GM21367 (cell line): ENCODE results near the gene CLSTN2.

ENCODE experiments used
- ATAC-seq: cut with Tn5 transposase; IDR thresholded peaks from one replicate; pipeline ENCODE4 v1.9.1; 2021; ENCODE audit not compliant: unreplicated experiment

The CLSTN2 gene

GRCh38 chr3:140268610-140269009 lies 333.6 kb downstream of the CLSTN2 start:
- no peak for ATAC-seq

DNA sequence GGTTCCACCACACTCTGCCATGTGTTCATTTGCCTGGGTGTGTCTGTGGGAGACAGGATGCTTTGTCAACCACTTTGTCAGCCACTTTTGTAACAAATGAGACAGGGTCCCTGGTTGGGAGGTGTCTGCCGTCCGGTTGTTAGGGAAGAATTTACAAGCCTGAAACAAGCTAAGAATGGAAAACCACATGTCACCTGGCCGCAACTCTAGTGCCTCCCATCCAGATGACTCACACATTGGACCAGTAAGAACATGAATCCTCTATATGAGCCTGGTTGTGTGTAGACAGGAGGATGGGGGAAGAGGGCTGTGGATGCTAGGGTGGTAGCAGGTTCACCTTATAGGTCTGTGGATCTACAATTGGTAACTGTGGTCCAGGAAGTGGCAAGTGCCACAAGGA lies 335.3 kb downstream of the CLSTN2 start:
- no peak for ATAC-seq

- ATAC-seq = no peak
These were observed 338.7 kb downstream of the CLSTN2 start for GRCh38 chr3:140273542-140274195.

GRCh38 chr3:140274429-140274828 lies 339.4 kb downstream of the CLSTN2 start:
- ATAC-seq = no peak

- ATAC-seq = no peak
These were observed 341.7 kb downstream of the CLSTN2 start for GRCh38 chr3:140276703-140277102.

GRCh38 chr3:140277886-140278285 lies 342.9 kb downstream of the CLSTN2 start:
- no peak for ATAC-seq

GRCh38 chr3:140284372-140284771 lies 349.4 kb downstream of the CLSTN2 start:
- no peak for ATAC-seq

GRCh38 chr3:140285380-140285779 lies 350.4 kb downstream of the CLSTN2 start:
- ATAC-seq = no peak

DNA sequence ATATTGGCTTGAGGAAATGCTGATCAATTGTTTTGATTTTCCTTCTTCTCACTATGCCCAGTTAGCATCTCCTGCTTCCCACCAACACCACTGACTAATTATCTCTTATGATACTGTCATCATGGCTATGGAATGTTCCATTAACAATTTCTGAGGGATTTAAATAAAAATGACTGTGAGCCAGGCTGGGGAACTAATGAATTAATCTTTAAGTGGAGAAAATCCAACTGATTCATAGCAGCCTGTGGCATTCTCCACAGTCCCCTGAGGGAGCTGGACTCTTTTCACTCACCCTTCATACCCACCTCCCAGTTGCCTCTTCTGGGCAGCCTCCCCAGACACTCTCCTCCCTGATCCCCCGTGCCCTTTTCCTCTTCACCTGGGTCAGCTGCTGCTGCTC lies 353.6 kb downstream of the CLSTN2 start:
- ATAC-seq = no peak

DNA sequence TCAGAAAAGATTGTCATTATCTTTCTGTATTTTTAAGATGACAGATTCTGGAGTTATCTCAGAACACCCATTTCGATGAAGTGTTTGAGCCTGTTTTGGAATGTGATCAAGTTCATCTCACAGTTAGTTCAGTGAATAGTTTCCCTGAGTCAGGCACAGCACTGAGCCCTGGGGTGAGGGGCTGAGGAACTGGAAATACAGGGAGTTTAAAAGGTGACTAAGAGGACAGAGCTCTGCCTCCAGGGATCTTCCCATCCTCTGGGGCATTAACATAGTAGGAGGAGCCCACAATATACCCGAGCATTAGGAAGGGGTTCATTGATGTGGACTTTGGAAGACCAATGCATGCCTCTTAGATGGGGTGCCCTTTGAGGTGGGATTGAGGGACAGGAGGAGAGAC lies 355.1 kb downstream of the CLSTN2 start:
- ATAC-seq = no peak

DNA sequence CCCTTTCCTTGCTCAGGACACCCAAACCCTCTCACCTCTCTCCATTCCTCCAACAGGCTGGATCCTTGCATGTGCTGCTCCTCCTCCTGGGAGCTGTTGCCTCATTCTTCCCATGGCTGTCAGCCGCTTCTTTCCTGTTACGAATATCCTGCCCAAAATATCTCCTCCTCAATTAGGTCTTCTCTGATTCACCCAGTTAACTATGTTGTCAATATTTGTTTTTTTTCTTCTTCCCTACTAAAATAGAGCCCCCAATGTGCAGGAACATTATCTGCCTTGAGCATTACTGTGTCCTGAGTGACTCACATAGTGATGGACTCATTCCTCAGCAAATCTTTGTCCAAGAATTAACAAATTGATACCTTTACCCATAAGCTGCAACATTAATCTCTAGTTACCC lies 357.2 kb downstream of the CLSTN2 start:
- no peak for ATAC-seq

DNA sequence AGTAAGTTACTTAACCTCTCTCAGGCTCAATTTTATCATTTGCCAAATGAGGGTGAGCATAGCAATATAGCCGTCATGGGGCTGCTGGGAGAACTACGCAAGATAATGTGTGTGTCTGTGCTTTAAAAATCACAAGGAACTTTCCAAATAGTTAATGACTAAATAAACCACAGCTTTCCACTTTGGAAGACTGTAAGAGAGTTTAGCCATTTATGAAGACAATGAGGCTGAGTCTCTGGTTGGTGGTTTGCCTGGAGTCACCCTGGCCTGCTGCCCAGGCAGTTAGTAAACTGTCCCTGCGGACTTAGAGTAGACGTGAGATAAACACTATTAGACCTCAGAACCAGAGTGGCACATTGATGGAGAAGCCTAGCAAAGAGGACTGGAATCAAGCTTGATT lies 357.7 kb downstream of the CLSTN2 start:
- no peak for ATAC-seq

- no peak for ATAC-seq
These were observed 359.1 kb downstream of the CLSTN2 start for GRCh38 chr3:140294058-140294457.

DNA sequence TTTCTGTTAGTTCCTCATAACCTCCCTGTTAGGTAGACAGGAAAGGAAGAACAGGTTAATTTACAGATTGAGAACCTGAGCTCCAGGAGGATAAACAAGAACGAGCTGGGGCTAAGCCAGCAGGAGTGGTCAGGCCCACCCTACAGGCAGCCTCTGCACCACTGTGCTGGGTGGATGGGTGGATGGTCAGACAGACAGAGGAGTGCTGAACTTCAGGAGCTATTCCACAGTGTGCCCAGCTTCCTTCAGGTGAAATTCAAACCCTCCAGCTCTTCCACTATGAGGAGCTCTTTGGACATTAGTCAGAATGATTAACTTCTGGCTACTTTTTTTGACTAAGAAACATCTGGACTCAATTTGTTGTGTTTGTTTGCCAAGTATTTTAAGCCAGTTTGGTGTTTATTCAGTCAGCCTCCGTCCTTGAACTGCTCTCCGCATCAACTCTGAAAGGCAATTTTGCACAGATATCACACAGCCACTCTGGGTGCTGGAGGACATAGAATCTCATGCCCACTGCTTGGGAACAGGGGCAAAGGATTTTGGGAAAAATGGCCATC lies 361.9 kb downstream of the CLSTN2 start:
- ATAC-seq = no peak

DNA sequence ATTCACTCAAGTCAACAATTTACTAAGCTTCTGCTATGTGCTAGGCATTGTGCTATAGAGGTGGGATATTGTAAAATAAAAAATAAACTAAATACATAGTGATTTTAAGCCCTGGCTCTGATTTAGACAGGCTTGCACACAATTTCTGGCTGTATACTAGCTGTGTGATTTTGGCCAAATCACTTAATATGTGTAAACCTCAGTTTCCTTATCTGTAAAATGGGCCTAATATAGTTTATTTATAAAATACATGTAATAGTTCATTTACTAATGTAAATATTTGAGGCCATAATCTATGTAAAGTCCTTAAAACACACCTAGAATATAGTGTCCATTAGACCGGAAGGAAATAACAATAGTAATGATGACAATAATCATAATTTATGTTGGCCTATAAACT lies 363.1 kb downstream of the CLSTN2 start:
- no peak for ATAC-seq

DNA sequence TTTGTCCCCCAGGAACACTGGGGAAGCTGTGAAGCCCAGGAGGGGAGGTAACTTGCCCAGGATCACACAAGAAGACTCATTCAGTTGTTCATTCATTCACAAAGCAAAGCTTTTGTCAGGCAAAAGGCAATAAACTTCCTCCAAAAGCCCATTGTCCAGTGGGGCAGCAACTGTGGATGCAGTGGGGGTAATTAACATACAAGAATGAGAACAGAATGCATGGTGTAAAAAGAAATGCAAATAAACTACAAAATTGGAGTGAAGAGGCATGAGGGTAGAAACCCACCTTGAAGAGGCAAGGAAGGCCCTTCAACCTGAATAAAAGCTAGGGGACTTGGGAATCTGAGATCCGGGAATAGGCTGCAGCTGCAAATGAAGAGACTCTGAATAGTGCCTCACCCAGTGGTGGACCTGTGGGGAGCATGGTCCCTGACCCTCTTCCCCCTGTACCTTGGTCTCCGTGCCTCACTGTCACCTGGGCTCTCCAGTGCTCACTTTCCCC lies 363.6 kb downstream of the CLSTN2 start:
- no peak for ATAC-seq

DNA sequence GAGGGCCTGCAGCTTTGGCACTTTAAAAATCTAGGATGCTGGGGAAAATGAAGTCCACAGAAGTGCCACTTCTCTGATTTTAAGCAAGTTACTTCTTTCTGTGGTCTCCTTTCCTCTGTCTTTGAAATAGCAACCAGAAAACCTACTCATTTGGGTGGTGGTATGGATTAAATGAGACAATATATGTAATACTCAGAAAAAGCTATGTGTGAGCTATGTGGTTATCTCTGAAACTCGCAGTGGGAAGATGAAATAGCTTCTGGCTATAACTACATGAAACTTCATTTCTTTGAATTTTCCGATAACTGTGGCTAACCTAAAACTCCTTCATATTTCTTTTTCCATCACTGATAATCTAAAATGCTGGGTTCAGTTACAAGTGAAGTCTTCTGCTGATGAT lies 368.9 kb downstream of the CLSTN2 start:
- no peak for ATAC-seq

- ATAC-seq = no peak
These were observed 373.6 kb downstream of the CLSTN2 start for GRCh38 chr3:140308535-140308934.

GRCh38 chr3:140311428-140311827 lies 376.4 kb downstream of the CLSTN2 start:
- no peak for ATAC-seq

GRCh38 chr3:140315955-140316354 lies 381.0 kb downstream of the CLSTN2 start:
- ATAC-seq = no peak

DNA sequence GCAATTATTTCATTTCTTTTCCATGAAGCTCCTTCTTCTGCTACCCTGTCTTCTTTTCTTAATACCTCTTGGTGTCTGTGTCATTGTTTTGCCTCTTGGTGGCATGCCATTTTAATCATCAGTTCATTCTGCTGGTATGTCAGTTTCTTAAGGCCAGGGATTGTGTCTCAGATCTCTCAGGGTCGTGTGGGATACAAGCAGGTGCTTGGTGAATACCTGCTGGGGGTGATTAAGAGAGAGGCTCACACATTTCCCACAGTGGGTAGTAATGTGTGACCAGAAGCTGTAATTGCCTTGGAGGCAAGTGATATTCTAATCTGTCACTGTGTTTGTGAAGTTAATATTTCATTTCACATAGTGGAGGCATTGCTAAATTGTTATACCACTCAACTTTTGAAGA lies 381.5 kb downstream of the CLSTN2 start:
- no peak for ATAC-seq

GRCh38 chr3:140316868-140317400 lies 381.9 kb downstream of the CLSTN2 start:
- ATAC-seq = no peak

- no peak for ATAC-seq
These were observed 384.8 kb downstream of the CLSTN2 start for GRCh38 chr3:140319739-140320138.
